ENCODE data around the gene LCE1D. TPM values are rescaled to one million over a fixed set of nuclear protein-coding genes. Genes with fewer than 3 reads are reported as not detected.

Gene LCE1D
- total RNA-seq, 4 donors from 2014 or later: not detected

DNA sequence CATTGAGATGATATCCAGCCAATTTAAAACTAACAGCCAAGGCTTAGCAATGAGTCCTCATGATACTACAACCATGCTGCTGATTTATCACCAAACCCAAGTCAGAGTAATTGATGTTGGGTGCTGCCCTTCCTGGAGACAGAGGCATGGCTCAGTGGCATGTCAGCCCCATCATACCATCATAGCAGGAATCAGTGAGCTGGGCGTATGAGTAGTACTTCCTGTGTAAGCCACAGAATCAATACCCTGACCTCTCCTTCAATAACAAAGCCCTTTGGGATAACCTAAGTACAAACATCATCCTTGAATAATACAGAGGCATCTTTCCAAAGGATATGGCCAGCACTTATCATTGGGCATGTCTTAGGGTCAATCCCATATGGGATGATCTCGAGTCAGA, 13.4 kb upstream of the LCE1D start:
- no peaks in the 10 kb centered on the region for H3K36me3 ChIP-seq
- TF ChIP-seq, protein P1, sequence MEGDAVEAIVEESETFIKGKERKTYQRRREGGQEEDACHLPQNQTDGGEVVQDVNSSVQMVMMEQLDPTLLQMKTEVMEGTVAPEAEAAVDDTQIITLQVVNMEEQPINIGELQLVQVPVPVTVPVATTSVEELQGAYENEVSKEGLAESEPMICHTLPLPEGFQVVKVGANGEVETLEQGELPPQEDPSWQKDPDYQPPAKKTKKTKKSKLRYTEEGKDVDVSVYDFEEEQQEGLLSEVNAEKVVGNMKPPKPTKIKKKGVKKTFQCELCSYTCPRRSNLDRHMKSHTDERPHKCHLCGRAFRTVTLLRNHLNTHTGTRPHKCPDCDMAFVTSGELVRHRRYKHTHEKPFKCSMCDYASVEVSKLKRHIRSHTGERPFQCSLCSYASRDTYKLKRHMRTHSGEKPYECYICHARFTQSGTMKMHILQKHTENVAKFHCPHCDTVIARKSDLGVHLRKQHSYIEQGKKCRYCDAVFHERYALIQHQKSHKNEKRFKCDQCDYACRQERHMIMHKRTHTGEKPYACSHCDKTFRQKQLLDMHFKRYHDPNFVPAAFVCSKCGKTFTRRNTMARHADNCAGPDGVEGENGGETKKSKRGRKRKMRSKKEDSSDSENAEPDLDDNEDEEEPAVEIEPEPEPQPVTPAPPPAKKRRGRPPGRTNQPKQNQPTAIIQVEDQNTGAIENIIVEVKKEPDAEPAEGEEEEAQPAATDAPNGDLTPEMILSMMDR (IDR thresholded peaks at IDR 0.05): no peak
- TF ChIP-seq POLR2A (IDR thresholded peaks at IDR 0.05): no peak
- no peak overlapping the region for H3K4me3 ChIP-seq (replicated peaks in 1 of 3)
- H3K27me3 ChIP-seq: no peaks in the 10 kb centered on the region
- intact Hi-C loops (cut with DNase I): no loop called here
- H3K9me3 ChIP-seq: no peaks in the 10 kb centered on the region
- DNase-seq: no peak
- WGBS, 2 donors: 75 to 80% methylated on average over 2 of the region's 2 CpGs
- no peaks in the 10 kb centered on the region for H3K4me1 ChIP-seq
- H3K27ac ChIP-seq: no peak overlapping the region

DNA sequence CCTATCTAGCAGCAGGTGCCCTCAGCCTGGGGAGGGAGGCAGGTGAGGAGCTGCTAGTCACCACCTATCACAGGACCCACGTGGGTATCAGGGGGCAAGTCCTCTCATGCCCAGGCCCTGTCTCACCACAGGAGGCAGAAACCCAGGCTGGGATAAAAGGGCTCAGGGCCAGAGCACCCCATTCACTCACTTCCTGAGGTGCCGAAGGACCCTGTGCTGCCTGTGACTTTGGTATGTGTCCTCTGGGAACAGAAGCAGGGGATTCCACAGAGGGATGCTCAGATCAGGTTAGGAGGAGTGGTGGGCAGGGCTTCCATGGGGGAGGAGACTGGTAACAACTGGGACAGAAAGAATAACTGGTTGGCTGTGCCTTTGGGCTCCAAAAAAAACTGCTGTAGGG, 10.4 kb upstream of the LCE1D start, which contains the start of gene LCE1E:
Gene LCE1E (plus strand): TSS at position 181 of the 400 bp plus-strand sequence. CDS start 1,043 bp downstream, outside the sequence.
- 48 to 49% methylated on average over 2 of the region's 2 CpGs for WGBS, 2 donors
- Histone ChIP-seq H3K4me3 (replicated peaks in 1 of 3) (no peak within 1 kb of the TSS), H3K27ac (no peak within 1 kb of the TSS), H3K4me1 (no peaks in the 10 kb centered on the region), H3K27me3 (no peaks in the 10 kb centered on the region), H3K36me3 (no peaks in the 10 kb centered on the region), H3K9me3 (no peaks in the 10 kb centered on the region)
- DNase-seq: no peak
- TF ChIP-seq, protein P1 (IDR thresholded peaks at IDR 0.05): no peak
- TF ChIP-seq POLR2A (IDR thresholded peaks at IDR 0.05): no peak
- intact Hi-C loops (cut with DNase I): no loop called here

DNA sequence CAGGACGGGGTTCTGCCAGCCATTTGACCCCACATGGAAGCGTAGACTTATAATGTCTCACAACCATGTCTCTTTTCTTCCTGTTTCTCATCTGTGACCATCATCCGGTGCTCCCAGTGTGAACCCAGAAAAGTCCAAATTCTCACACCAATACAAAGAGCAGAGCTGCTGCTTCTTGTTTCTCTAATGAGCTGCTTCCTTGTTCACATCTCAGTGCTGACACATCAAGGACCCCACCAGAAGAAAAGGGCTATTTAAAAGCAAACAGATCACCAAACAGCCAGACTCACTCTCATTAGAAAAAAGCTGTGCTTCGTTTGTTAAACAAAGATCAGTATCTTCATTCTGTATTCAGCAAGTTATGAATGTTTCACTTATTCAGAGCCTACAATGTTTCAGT, 835 bp upstream of the LCE1D start:
- DNase-seq: no peak
- 68 to 72% methylated on average over 4 of the region's 4 CpGs for WGBS, 2 donors
- H3K36me3 ChIP-seq: no peaks in the 10 kb centered on the region

DNA sequence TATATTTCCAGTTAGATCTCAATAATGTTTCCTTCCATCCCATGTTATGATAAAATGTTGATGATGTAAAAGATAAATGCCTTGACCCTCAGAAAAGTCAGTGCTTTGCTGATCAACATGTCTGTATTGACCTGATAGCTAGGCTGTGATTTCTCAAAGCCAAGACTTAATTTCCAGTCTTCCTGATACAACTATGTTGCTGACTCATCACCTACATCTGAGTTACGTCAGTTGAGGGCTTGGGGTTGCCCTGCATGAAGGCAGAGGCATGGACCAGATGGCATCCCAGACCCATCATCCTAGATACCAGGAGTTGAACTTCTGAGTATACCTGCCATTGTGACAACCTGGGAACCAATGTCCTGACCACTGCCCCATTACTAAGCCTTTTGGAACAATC, 4.8 kb downstream of the LCE1D start:
- 62 to 89% methylated on average over 1 of the region's 1 CpG for WGBS, 2 donors
- intact Hi-C loops (cut with DNase I): no loop called here
- no peaks in the 10 kb centered on the region for H3K4me1 ChIP-seq
- TF ChIP-seq, protein P1 (IDR thresholded peaks at IDR 0.05): no peak
- TF ChIP-seq POLR2A (IDR thresholded peaks at IDR 0.05): no peak
- no peaks in the 10 kb centered on the region for H3K36me3 ChIP-seq
- DNase-seq: no peak
- no peak overlapping the region for H3K4me3 ChIP-seq (replicated peaks in 1 of 3)
- H3K27ac ChIP-seq: no peak overlapping the region
- H3K9me3 ChIP-seq: no peaks in the 10 kb centered on the region
- no peaks in the 10 kb centered on the region for H3K27me3 ChIP-seq

More for the DNA sequence above, 835 bp upstream of the LCE1D start:
- no peaks in the 10 kb centered on the region for H3K4me1 ChIP-seq
- TF ChIP-seq POLR2A (IDR thresholded peaks at IDR 0.05): no peak
- TF ChIP-seq, protein P1 (IDR thresholded peaks at IDR 0.05): no peak
- no peak overlapping the region for H3K4me3 ChIP-seq (replicated peaks in 1 of 3)
- H3K27ac ChIP-seq: no peak overlapping the region
- intact Hi-C loops (cut with DNase I): no loop called here
- H3K9me3 ChIP-seq: no peaks in the 10 kb centered on the region
- no peaks in the 10 kb centered on the region for H3K27me3 ChIP-seq

DNA sequence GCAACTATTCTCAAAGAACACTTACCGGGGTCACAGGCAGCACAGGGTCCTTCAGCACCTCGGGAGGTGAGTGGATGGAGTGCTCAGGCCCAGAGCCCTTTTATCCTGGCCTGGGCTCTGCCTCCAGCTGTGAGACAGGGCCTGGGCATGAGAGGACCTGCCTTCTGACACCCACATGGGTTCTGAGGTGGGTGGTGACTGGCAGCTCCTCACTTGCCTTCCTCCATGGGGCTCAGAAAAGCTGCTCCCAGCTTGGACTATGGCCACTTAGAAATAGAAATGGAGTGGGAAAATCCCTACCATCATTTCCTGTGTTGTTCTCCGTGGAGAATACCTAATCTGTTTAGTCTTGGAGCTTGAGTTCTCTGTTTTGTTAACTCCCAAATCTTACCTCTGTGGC, 10.1 kb downstream of the LCE1D start, which contains the start of gene LCE1C:
Gene LCE1C (minus strand): TSS at position 76 of the 400 bp plus-strand sequence. CDS start 1,173 bp downstream, outside the sequence.
- no peaks in the 10 kb centered on the region for H3K27me3 ChIP-seq
- intact Hi-C loops (cut with DNase I): no loop called here
- WGBS, 2 donors: 27 to 30% methylated on average over 3 of the region's 3 CpGs
- no peak within 1 kb of the TSS for H3K4me3 ChIP-seq (replicated peaks in 1 of 3)
- H3K9me3 ChIP-seq: no peaks in the 10 kb centered on the region
- H3K4me1 ChIP-seq: no peaks in the 10 kb centered on the region
- no peak for TF ChIP-seq POLR2A (IDR thresholded peaks at IDR 0.05)
- TF ChIP-seq, protein P1 (IDR thresholded peaks at IDR 0.05): no peak
- H3K36me3 ChIP-seq: no peaks in the 10 kb centered on the region
- H3K27ac ChIP-seq: no peak within 1 kb of the TSS
- no peak for DNase-seq
